ENCODE measurements around the gene MFAP5.
"Not testable (repeated sequence)": the region's sequence is repeated elsewhere in the genome, so short reads cannot be mapped to it uniquely, and the experiment has no call there.

MFAP5 gene

GRCh38 chr12:8622646-8623045 lies 40.0 kb downstream of the MFAP5 start:
- TF ChIP-seq CTCF (IDR thresholded peaks at IDR 0.05; ENCODE audit: low read depth, low read length, missing control alignments) = no peak
- no peak for DNase-seq (ENCODE audit: extremely low read depth, low read depth)
- no peak overlapping the region for H3K4me3 ChIP-seq (replicated peaks; ENCODE audit: low read depth, low read length)

GRCh38 chr12:8615206-8615605 lies 47.4 kb downstream of the MFAP5 start:
- no peak for DNase-seq (ENCODE audit: extremely low read depth, low read depth)
- H3K4me3 ChIP-seq (replicated peaks; ENCODE audit: low read depth, low read length) = no peak overlapping the region
- no peak for TF ChIP-seq CTCF (IDR thresholded peaks at IDR 0.05; ENCODE audit: low read depth, low read length, missing control alignments)

GRCh38 chr12:8613881-8614280 lies 48.7 kb downstream of the MFAP5 start:
- not testable (repeated sequence) for H3K4me3 ChIP-seq (replicated peaks; ENCODE audit: low read depth, low read length); DNase-seq (ENCODE audit: extremely low read depth, low read depth)

- H3K4me3 ChIP-seq (replicated peaks; ENCODE audit: low read depth, low read length) = no peak within 1 kb of the TSS
- no peak for DNase-seq (ENCODE audit: extremely low read depth, low read depth)
- TF ChIP-seq CTCF (IDR thresholded peaks at IDR 0.05; ENCODE audit: low read depth, low read length, missing control alignments) = no peak
Measured at GRCh38 chr12:8612629-8613028, 50.0 kb downstream of the MFAP5 start, which contains the start of gene AICDA. TSS of gene AICDA (minus strand) at chr12:8612859. CDS start at chr12:8612767, 92 bp downstream.

- no peak overlapping the region for H3K4me3 ChIP-seq (replicated peaks; ENCODE audit: low read depth, low read length)
- peak; percentile 68 for TF ChIP-seq CTCF (IDR thresholded peaks at IDR 0.05; ENCODE audit: low read depth, low read length, missing control alignments)
- peak; percentile 15 for DNase-seq (ENCODE audit: extremely low read depth, low read depth)
Measured at GRCh38 chr12:8609061-8609570, 53.5 kb downstream of the MFAP5 start.

- no peak overlapping the region for H3K4me3 ChIP-seq (replicated peaks; ENCODE audit: low read depth, low read length)
- no peak for TF ChIP-seq CTCF (IDR thresholded peaks at IDR 0.05; ENCODE audit: low read depth, low read length, missing control alignments)
- no peak for DNase-seq (ENCODE audit: extremely low read depth, low read depth)
Measured at GRCh38 chr12:8606890-8607289, 55.7 kb downstream of the MFAP5 start.

GRCh38 chr12:8605057-8605456 lies 57.6 kb downstream of the MFAP5 start:
- no peak for TF ChIP-seq CTCF (IDR thresholded peaks at IDR 0.05; ENCODE audit: low read depth, low read length, missing control alignments)
- no peak for DNase-seq (ENCODE audit: extremely low read depth, low read depth)
- H3K4me3 ChIP-seq (replicated peaks; ENCODE audit: low read depth, low read length) = no peak overlapping the region

All from HFF-Myc (cell line).